GM23248 (cell line): Measurements from ENCODE around the gene NTNG2. TPM values are rescaled to one million over a fixed set of nuclear protein-coding genes. Genes with fewer than 3 reads are reported as not detected.

Experiments used
- DNase-seq: peaks from one replicate; pipeline ENCODE4 v3.0.0-alpha.2; 2015
- H2AFZ ChIP-seq: fragments of 200-600 bp; sonication (generic); 2 replicates; pipeline ENCODE4 v1.6.1; 2016; ENCODE audit warnings: antibody characterized with exemption
- H3F3A ChIP-seq: fragments of 200-600 bp; sonication (generic); 2 replicates; pipeline ENCODE4 v1.6.1; 2016; ENCODE audit warnings: mild to moderate bottlenecking, antibody characterized with exemption, mixed run types; ENCODE audit not compliant: insufficient read depth
- H3K27ac ChIP-seq: fragments of 200-600 bp; sonication (generic); 2 replicates; pipeline ENCODE4 v1.5.1; 2016; ENCODE audit warnings: mild to moderate bottlenecking
- H3K27me3 ChIP-seq: fragments of 200-600 bp; sonication (generic); replicated peaks from 2 replicates; pipeline ENCODE4 v1.6.1; 2016; ENCODE audit warnings: mild to moderate bottlenecking; ENCODE audit not compliant: insufficient read depth
- H3K36me3 ChIP-seq: fragments of 200-600 bp; sonication (generic); 2 replicates; pipeline ENCODE4 v1.6.1; 2016; ENCODE audit warnings: low read depth, mild to moderate bottlenecking
- H3K4me1 ChIP-seq: fragments of 200-600 bp; sonication (generic); 2 replicates; pipeline ENCODE4 v1.6.1; 2016; ENCODE audit warnings: mild to moderate bottlenecking; ENCODE audit not compliant: insufficient read depth
- H3K4me2 ChIP-seq: fragments of 200-600 bp; sonication (generic); one replicate; pipeline ENCODE4 v1.6.1; 2016; ENCODE audit warnings: mild to moderate bottlenecking; ENCODE audit not compliant: unreplicated experiment
- H3K4me3 ChIP-seq: fragments of 200-600 bp; sonication (generic); 2 replicates; pipeline ENCODE4 v1.5.1; 2016; ENCODE audit warnings: mild to moderate bottlenecking
- H3K79me2 ChIP-seq: fragments of 200-600 bp; sonication (generic); 2 replicates; pipeline ENCODE4 v1.6.1; 2016; ENCODE audit warnings: mild to moderate bottlenecking; ENCODE audit not compliant: insufficient read depth
- H3K9ac ChIP-seq: fragments of 200-600 bp; sonication (generic); 2 replicates; pipeline ENCODE4 v1.6.1; 2016; ENCODE audit warnings: mild to moderate bottlenecking
- H3K9me2 ChIP-seq: fragments of 200-600 bp; sonication (generic); 2 replicates; pipeline ENCODE4 v1.6.1; 2016; ENCODE audit warnings: mixed run types, mild to moderate bottlenecking, moderate library complexity; ENCODE audit not compliant: insufficient read depth
- H3K9me3 ChIP-seq: fragments of 200-600 bp; sonication (generic); one replicate; pipeline ENCODE4 v1.6.1; 2017; ENCODE audit warnings: low read depth
- H4K20me1 ChIP-seq: fragments of 200-600 bp; sonication (generic); 2 replicates; pipeline ENCODE4 v1.6.0; 2016; ENCODE audit not compliant: insufficient read depth
- EZH2 ChIP-seq: fragments of 200-600 bp; sonication (generic); IDR thresholded peaks from 2 replicates; pipeline ENCODE4 v1.6.1; 2018; ENCODE audit warnings: antibody characterized with exemption, mild to moderate bottlenecking; ENCODE audit not compliant: insufficient read depth, poor library complexity, severe bottlenecking
- EZH2phosphoT487 ChIP-seq: fragments of 200-600 bp; sonication (generic); IDR thresholded peaks from 2 replicates; pipeline ENCODE4 v1.6.1; 2018; ENCODE audit warnings: antibody characterized with exemption, moderate library complexity, mild to moderate bottlenecking, low read depth; ENCODE audit not compliant: insufficient read depth
- WGBS, 2 experiments: methylation state at CpG; one replicate each; pipeline ENCODE4 v1.1.6; 2015 to 2017; ENCODE audit warnings: low lambda C conversion rate in 2 of 2, low coverage in 1 of 2; ENCODE audit errors: missing lambda C conversion rate in 2 of 2; 5-methylcytosine and 5-hydroxymethylcytosine counted together
- in situ Hi-C: fragments of 300-500 bp; cut with MboI; formaldehyde crosslinking; loops from 2 replicates; pipeline ENCODE4 v1.15.0; 2020
- polyA plus RNA-seq: library from polyadenylated mRNA; unstranded; fragments of >200 nt; fragmentation: Nextera tagmentation; extraction: Ambion mirVana; gene quantifications from 2 replicates; pipeline ENCODE4 v1.2.1, GENCODE V29; 2016
- total RNA-seq: library from RNA; depleted of rRNA; stranded (reverse); fragments of >200 nt; shearing (Covaris generic); gene quantifications from 2 replicates; pipeline ENCODE4 v1.2.3, GENCODE V29; 2014

NTNG2 gene
- total and polyA plus RNA-seq, 2 experiments from 2014 or later = 0.13 to 1.5 TPM

GRCh38 chr9:132274861-132275260, 113.0 kb downstream of the NTNG2 start:
- H2AFZ ChIP-seq = no peak overlapping the region
- H3K9ac ChIP-seq = no peak overlapping the region
- peaks cover 8% of the 10 kb centered on the region for H3K79me2 ChIP-seq
- H3K4me1 ChIP-seq = no peaks in the 10 kb centered on the region
- WGBS, 2 experiments = 27 to 44% methylated on average over 2 of the region's 2 CpGs
- peaks cover 93% of the 10 kb centered on the region for H3K36me3 ChIP-seq
- no peaks in the 10 kb centered on the region for H3K9me3 ChIP-seq
- peaks cover 36% of the 10 kb centered on the region for H3F3A ChIP-seq
- H3K27ac ChIP-seq = no peak overlapping the region
- H4K20me1 ChIP-seq = no peaks in the 10 kb centered on the region
- H3K27me3 ChIP-seq = no peaks in the 10 kb centered on the region
- in situ Hi-C loops = loop anchor here (25.0 kb wide), 1 partner anchor 663 kb away; no protein-coding TSS in a partner anchor
- no peak for TF ChIP-seq EZH2phosphoT487
- no peak for TF ChIP-seq EZH2
- H3K4me3 ChIP-seq = no peak overlapping the region
- DNase-seq = no peak
- no peak overlapping the region for H3K4me2 ChIP-seq
- no peaks in the 10 kb centered on the region for H3K9me2 ChIP-seq

DNA sequence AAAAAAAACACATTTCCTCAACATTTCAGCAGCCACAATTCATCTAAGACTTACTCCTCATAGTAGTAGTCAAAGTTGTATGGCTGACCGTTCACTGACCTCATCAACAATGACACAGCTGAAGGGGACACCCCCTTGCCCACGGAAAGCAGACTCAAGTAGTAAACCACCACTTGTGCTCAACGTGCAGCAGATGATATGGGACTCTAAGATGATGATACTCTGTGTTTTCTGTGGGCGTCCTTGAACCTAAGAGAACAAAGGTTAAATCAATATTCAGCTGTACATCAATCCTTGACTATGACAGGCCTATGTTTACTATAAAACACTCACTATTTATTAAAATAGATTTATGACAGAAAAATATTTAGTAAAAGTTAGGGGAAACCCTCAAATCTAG, 121.3 kb downstream of the NTNG2 start:
- Histone ChIP-seq H3F3A (0 out of 2 replicates have a peak, but pooled peaks cover 4% of the 10 kb centered on the region), H3K9ac (no peak overlapping the region), H2AFZ (no peak overlapping the region), H3K9me2 (no peaks in the 10 kb centered on the region), H3K4me2 (no peak overlapping the region), H3K79me2 (peaks cover 26% of the 10 kb centered on the region), H3K4me3 (no peak overlapping the region), H3K27me3 (no peaks in the 10 kb centered on the region), H3K9me3 (no peaks in the 10 kb centered on the region), H4K20me1 (no peaks in the 10 kb centered on the region), H3K27ac (no peak overlapping the region), H3K36me3 (peaks cover 94% of the 10 kb centered on the region), H3K4me1 (peaks cover 4% of the 10 kb centered on the region; the same call in 1 of the 2 replicates)
- in situ Hi-C loops = no loop called here
- TF ChIP-seq EZH2 (no peak), EZH2phosphoT487 (no peak)
- WGBS, 2 experiments = 82 to 83% methylated on average over 4 of the region's 4 CpGs
- DNase-seq = no peak

DNA sequence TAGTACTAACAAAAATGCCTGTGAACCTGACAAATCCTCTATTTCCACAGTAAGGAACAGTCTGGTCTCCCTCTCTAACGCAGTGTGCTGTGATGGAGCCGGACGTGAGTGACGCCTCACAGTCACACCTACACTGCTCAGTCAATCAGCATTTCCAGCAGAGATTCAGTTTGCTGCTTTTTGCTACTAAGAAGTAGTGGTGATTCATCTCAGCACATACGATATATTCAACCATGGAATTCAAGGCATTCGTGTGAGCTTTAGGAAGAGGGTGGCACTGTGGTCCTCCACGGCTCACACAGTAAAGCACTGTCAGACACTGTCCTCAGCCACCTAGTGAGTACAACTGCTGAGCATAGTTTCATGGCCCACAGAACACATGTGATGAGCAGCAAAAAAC, 122.0 kb downstream of the NTNG2 start:
- no peak overlapping the region for H3K4me3 ChIP-seq
- no peaks in the 10 kb centered on the region for H3K27me3 ChIP-seq
- no peaks in the 10 kb centered on the region for H3K9me3 ChIP-seq
- H2AFZ ChIP-seq = no peak overlapping the region
- H3K9me2 ChIP-seq = no peaks in the 10 kb centered on the region
- no peaks in the 10 kb centered on the region for H4K20me1 ChIP-seq
- H3K4me1 ChIP-seq = peaks cover 11% of the 10 kb centered on the region
- 84 to 93% methylated on average over 7 of the region's 7 CpGs for WGBS, 2 experiments
- H3K79me2 ChIP-seq = peaks cover 26% of the 10 kb centered on the region
- H3K9ac ChIP-seq = no peak overlapping the region
- peaks cover 10% of the 10 kb centered on the region for H3F3A ChIP-seq
- in situ Hi-C loops = no loop called here
- no peak overlapping the region for H3K27ac ChIP-seq
- no peak overlapping the region for H3K4me2 ChIP-seq
- DNase-seq = peak; percentile 45
- peaks cover 87% of the 10 kb centered on the region for H3K36me3 ChIP-seq
- TF ChIP-seq EZH2 (no peak), EZH2phosphoT487 (no peak)

- no peak overlapping the region for H3K4me3 ChIP-seq
- 78 to 83% methylated on average over 3 of the region's 3 CpGs for WGBS, 2 experiments
- DNase-seq = no peak
- in situ Hi-C loops = no loop called here
- H3K9me2 ChIP-seq = no peaks in the 10 kb centered on the region
- peaks cover 38% of the 10 kb centered on the region for H3K79me2 ChIP-seq
- H3K4me1 ChIP-seq = peaks cover 17% of the 10 kb centered on the region
- H3K4me2 ChIP-seq = no peak overlapping the region
- no peak overlapping the region for H3K27ac ChIP-seq
- no peak overlapping the region for H2AFZ ChIP-seq
- TF ChIP-seq EZH2 (no peak), EZH2phosphoT487 (no peak)
- H4K20me1 ChIP-seq = no peaks in the 10 kb centered on the region
- H3K36me3 ChIP-seq = peaks cover 54% of the 10 kb centered on the region
- peaks cover 14% of the 10 kb centered on the region for H3F3A ChIP-seq
- H3K27me3 ChIP-seq = no peaks in the 10 kb centered on the region
- H3K9ac ChIP-seq = no peak overlapping the region
- H3K9me3 ChIP-seq = no peaks in the 10 kb centered on the region
Measured at GRCh38 chr9:132287256-132287760, 125.5 kb downstream of the NTNG2 start.
